ENCODE measurements around the gene AK3. TPM values are rescaled to one million over a fixed set of nuclear protein-coding genes. Genes with fewer than 3 reads are reported as not detected.

Gene AK3
- total RNA-seq, 1 experiment from 2014 or later = 41.5 TPM

DNA sequence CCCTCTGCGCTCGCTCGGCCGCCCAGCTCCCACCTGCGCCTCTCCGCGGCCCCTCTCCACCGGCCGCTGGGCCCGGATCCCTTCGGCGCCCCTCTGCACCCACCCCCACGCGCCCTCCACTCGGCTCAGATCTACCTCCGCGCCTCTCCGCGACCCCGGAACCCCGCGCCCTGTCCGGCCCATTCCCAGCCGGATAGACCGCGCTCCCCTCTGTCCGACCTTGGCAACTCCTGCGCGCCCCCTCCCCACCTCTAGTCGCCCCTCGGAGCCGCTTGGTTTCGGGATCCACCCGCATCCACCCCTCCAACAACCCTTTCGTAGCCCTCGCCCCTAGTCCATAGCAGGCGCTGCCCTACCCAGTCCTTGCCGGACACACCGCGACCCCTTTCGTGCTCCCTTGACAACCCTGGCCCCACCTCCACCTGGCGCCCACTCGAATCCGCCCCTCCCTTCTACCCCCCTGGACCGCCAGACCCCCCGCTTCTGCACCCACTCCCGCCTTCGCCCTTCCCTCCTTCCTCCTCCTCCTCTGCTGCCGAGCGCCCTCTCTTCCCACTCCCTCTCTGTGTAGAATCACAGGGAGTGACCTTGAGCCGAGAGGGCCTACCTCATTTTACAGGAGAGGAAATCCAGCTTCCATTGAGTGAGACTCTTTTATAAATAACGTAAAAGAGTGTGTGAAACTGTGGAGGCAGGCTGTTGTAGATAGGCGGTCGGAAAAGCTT, 525 bp upstream of the AK3 start:
- Histone ChIP-seq H4K20me1 (ENCODE audit: control insufficient read depth, insufficient read depth, insufficient read length) (no peaks in the 10 kb centered on the region), H2BK12ac (ENCODE audit: insufficient read length, low read depth, low read length) (no peak overlapping the region), H2BK15ac (ENCODE audit: low read depth, low read length) (no peak overlapping the region), H2BK5ac (ENCODE audit: insufficient read length, low read length) (no peak overlapping the region), H4K5ac (ENCODE audit: insufficient read length, low read depth, low read length) (no peak overlapping the region), H3K79me2 (ENCODE audit: insufficient read depth, low read length) (no peaks in the 10 kb centered on the region; the same call in 1 of the 2 replicates), H2AK5ac (ENCODE audit: insufficient read length, low read length) (no peak overlapping the region), H3K4me2 (ENCODE audit: insufficient read depth, insufficient read length, low read length) (peak overlapping the region; percentile 44), H2BK120ac (ENCODE audit: low read depth, low read length, poor library complexity, severe bottlenecking) (no peak overlapping the region), H3K27ac (ENCODE audit: insufficient read length, low read depth, low read length) (no peak overlapping the region), H3K9me3 (ENCODE audit: control insufficient read depth, low read depth, low read length) (no peaks in the 10 kb centered on the region), H3K9ac (ENCODE audit: extremely low read depth, insufficient read length, low read length) (peak overlapping the region; percentile 64), H3K27me3 (ENCODE audit: insufficient read depth, low read length) (no peaks in the 10 kb centered on the region), H3K56ac (ENCODE audit: insufficient read length, low read depth, low read length) (no peak overlapping the region), H3K4ac (ENCODE audit: low read depth, low read length) (no peak overlapping the region), H4K8ac (replicated peaks; ENCODE audit: insufficient read length, low read depth, low read length) (no peak overlapping the region), H3K23me2 (ENCODE audit: insufficient read length, low read depth, low read length, poor library complexity, severe bottlenecking) (peaks cover 11% of the 10 kb centered on the region), H2AFZ (ENCODE audit: low read length) (no peak overlapping the region), H3K23ac (ENCODE audit: insufficient read length, low read depth, low read length) (no peak overlapping the region), H4K91ac (ENCODE audit: insufficient read length, low read depth, low read length) (no peak overlapping the region), H2BK20ac (ENCODE audit: low read depth, low read length, poor library complexity, severe bottlenecking) (no peak overlapping the region), H3K4me1 (ENCODE audit: insufficient read depth, low read length) (peaks cover 10% of the 10 kb centered on the region; the same call in 1 of the 2 replicates), H3K14ac (ENCODE audit: insufficient read depth, low read length) (peak overlapping the region; percentile 52; the same call in 1 of the 2 replicates), H3K18ac (ENCODE audit: insufficient read length, low read depth, low read length) (peak overlapping the region; percentile 46), H3T11ph (ENCODE audit: low read length) (no peak overlapping the region), H3K79me1 (ENCODE audit: insufficient read depth, low read depth, low read length, poor library complexity, severe bottlenecking) (peaks cover 3% of the 10 kb centered on the region)
- H3K36me3 Mint-ChIP-seq (ENCODE audit: insufficient read depth in 1 of 3, low read depth in 3 of 3) = peaks cover 0 to 3% (median 0%) of the 10 kb centered on the region in 3 experiments; a peak in 4 of 7 replicates
- WGBS (ENCODE audit: extremely low coverage, insufficient read length, low lambda C conversion rate) = no CpG with 5 or more reads among the region's 54 CpGs
- peaks cover 32 to 36% of the 10 kb centered on the region in 2 experiments for H3K4me1 Mint-ChIP-seq
- DNase-seq = peak; percentile 52
- H3K4me3 Mint-ChIP-seq = peak overlapping the region; percentile 82 to 87
- peak overlapping the region in 1 of 3 experiments; percentile 12; a peak in 3 of 7 replicates for H3K27ac Mint-ChIP-seq
- H3K27me3 Mint-ChIP-seq (ENCODE audit: low read depth) = no peaks in the 10 kb centered on the region
- H3K9me3 Mint-ChIP-seq = no peaks in the 10 kb centered on the region
- TF ChIP-seq, protein P1, sequence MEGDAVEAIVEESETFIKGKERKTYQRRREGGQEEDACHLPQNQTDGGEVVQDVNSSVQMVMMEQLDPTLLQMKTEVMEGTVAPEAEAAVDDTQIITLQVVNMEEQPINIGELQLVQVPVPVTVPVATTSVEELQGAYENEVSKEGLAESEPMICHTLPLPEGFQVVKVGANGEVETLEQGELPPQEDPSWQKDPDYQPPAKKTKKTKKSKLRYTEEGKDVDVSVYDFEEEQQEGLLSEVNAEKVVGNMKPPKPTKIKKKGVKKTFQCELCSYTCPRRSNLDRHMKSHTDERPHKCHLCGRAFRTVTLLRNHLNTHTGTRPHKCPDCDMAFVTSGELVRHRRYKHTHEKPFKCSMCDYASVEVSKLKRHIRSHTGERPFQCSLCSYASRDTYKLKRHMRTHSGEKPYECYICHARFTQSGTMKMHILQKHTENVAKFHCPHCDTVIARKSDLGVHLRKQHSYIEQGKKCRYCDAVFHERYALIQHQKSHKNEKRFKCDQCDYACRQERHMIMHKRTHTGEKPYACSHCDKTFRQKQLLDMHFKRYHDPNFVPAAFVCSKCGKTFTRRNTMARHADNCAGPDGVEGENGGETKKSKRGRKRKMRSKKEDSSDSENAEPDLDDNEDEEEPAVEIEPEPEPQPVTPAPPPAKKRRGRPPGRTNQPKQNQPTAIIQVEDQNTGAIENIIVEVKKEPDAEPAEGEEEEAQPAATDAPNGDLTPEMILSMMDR (conservative IDR thresholded peaks at IDR 0.05) = no peak
